IgD-negative memory B cell (primary cell): ENCODE results near the gene GABBR2. TPM values are rescaled to one million over a fixed set of nuclear protein-coding genes. Genes with fewer than 3 reads are reported as not detected.

ENCODE experiments used
- H3K27ac Mint-ChIP-seq, 3 donors: one replicate each; pipeline ENCODE4 v1.8.0; 2020 to 2022; ENCODE audit warnings: mild to moderate bottlenecking in 3 of 3, mixed read lengths in 3 of 3, moderate library complexity in 1 of 3
- H3K27me3 Mint-ChIP-seq: one replicate; pipeline ENCODE4 v1.8.0; 2021; ENCODE audit warnings: mixed read lengths
- H3K36me3 Mint-ChIP-seq: one replicate; pipeline ENCODE4 v1.8.0; 2020; ENCODE audit warnings: mild to moderate bottlenecking, mixed read lengths
- H3K4me1 Mint-ChIP-seq, 3 donors: one replicate each; pipeline ENCODE4 v1.8.0; 2020 to 2022; ENCODE audit warnings: mixed read lengths in 3 of 3, mild to moderate bottlenecking in 1 of 3
- H3K4me3 Mint-ChIP-seq, 4 donors: one replicate each; pipeline ENCODE4 v1.8.0; 2020 to 2022; ENCODE audit warnings: mild to moderate bottlenecking in 4 of 4, mixed read lengths in 4 of 4, moderate library complexity in 3 of 4
- H3K9me3 Mint-ChIP-seq, 3 donors: one replicate each; pipeline ENCODE4 v1.8.0; 2020 to 2021; ENCODE audit warnings: mixed read lengths in 3 of 3, mild to moderate bottlenecking in 1 of 3
- polyA plus RNA-seq: library from polyadenylated mRNA; unstranded; fragments of 300-500 nt; fragmentation: Illumina TruSeq; gene quantifications from one replicate; pipeline ENCODE4 v1.2.3, GENCODE V29; 2021

GABBR2 gene
- polyA plus RNA-seq, 1 donor from 2014 or later: not detected

GRCh38 chr9:98707166-98708102, 1.3 kb downstream of the GABBR2 start:
- Mint-ChIP-seq H3K27ac (no peak overlapping the region), H3K9me3 (no peaks in the 10 kb centered on the region), H3K36me3 (no peaks in the 10 kb centered on the region), H3K4me1 (peaks cover 7 to 9% (median 7%) of the 10 kb centered on the region in 3 donors), H3K4me3 (peak overlapping the region in 2 of 4 donors; percentile 4 to 77), H3K27me3 (peaks cover 53% of the 10 kb centered on the region)

DNA sequence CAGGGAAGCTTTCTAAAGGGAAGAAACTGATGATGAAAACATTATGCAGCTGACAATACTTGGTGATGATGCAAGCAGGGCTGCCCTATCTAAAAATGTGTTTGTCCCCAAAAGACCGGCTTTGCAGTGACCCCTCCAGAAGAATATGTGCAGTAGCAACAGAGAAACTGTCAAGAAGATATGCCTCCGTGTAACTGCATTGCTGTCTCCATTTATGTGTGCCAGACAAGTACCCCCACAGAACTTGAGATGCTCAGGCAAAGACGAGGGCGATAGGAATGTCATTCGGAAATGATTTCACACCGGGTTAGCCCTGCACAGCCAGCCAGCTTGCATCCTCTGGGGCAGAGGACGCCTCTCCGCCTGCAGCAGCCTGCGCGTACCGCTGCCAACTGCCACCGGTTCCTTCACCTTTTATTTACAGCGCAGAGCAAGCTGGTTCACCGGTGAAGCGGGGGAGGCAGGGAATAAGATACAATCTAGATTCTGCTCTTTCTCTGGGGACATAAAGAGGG, 2.0 kb downstream of the GABBR2 start:
- Mint-ChIP-seq H3K4me1 (peaks cover 7 to 9% (median 7%) of the 10 kb centered on the region in 3 donors), H3K4me3 (peak overlapping the region in 2 of 4 donors; percentile 4 to 77), H3K9me3 (no peaks in the 10 kb centered on the region), H3K36me3 (no peaks in the 10 kb centered on the region), H3K27ac (no peak overlapping the region), H3K27me3 (peaks cover 51% of the 10 kb centered on the region)

DNA sequence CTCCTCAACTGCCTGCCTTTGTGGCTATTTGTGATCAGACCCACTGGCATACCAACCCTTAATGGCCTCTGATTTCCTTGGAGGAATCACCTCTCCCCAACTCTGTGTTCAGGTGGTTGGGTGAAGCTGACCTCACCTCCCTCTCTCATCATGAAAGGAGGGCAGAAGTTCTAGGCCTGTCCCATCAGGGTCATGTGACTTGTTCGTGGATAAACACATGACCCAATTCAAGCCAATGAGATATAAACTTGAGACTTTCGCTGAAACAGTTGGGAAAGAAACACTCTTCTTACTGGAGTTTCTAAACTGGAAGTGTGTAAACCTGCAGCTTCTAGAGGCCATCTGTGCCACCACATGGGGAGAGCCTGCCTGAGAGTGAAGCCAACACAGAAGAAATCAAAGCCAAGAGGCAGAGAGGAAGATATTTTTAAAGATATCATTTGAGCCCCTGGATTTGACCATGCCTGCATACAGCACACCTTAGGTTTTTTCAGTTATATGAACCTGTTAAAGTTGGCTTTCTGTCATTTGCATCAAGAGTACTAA, 5.8 kb downstream of the GABBR2 start:
- peaks cover 39% of the 10 kb centered on the region for H3K27me3 Mint-ChIP-seq
- H3K27ac Mint-ChIP-seq: no peak overlapping the region
- H3K4me1 Mint-ChIP-seq: peaks cover 6 to 7% (median 7%) of the 10 kb centered on the region in 3 donors
- peaks cover 0 to 7% (median 3%) of the 10 kb centered on the region in 3 donors for H3K9me3 Mint-ChIP-seq
- no peaks in the 10 kb centered on the region for H3K36me3 Mint-ChIP-seq
- H3K4me3 Mint-ChIP-seq: no peak overlapping the region

DNA sequence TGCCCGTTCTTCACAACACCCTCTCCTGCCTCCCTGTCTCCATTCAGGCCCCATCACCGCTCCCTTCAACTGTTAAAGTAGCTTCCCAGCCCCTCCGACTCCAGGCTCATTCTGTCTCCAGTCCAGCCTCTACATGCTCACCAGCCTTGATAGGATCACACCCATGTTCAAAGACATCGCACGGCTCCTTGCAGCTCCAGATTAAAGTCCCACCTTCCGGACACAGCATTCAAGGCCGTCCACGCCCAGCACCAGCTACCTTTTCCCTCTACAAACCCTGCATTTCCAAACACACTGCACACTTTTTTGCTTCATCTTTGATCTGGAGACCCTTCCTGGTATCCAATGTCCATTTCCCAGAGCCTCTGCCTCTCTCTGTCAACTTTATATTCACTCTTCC, 6.4 kb downstream of the GABBR2 start:
- H3K4me3 Mint-ChIP-seq: no peak overlapping the region
- peaks cover 6 to 7% (median 7%) of the 10 kb centered on the region in 3 donors for H3K4me1 Mint-ChIP-seq
- H3K27ac Mint-ChIP-seq: no peak overlapping the region
- H3K36me3 Mint-ChIP-seq: no peaks in the 10 kb centered on the region
- peaks cover 41% of the 10 kb centered on the region for H3K27me3 Mint-ChIP-seq
- peaks cover 0 to 7% (median 3%) of the 10 kb centered on the region in 3 donors for H3K9me3 Mint-ChIP-seq

- Mint-ChIP-seq H3K27me3 (peaks cover 34% of the 10 kb centered on the region), H3K4me1 (peaks cover 3 to 4% (median 4%) of the 10 kb centered on the region in 3 donors), H3K4me3 (no peak overlapping the region), H3K36me3 (no peaks in the 10 kb centered on the region), H3K27ac (no peak overlapping the region), H3K9me3 (peaks cover 0 to 7% (median 3%) of the 10 kb centered on the region in 3 donors)
These were observed 7.2 kb downstream of the GABBR2 start for GRCh38 chr9:98701576-98701975.

- peaks cover 30% of the 10 kb centered on the region for H3K27me3 Mint-ChIP-seq
- peaks cover 0 to 7% (median 3%) of the 10 kb centered on the region in 3 donors for H3K9me3 Mint-ChIP-seq
- no peak overlapping the region for H3K27ac Mint-ChIP-seq
- H3K36me3 Mint-ChIP-seq: no peaks in the 10 kb centered on the region
- no peak overlapping the region for H3K4me3 Mint-ChIP-seq
- no peaks in the 10 kb centered on the region for H3K4me1 Mint-ChIP-seq
These were observed 7.9 kb downstream of the GABBR2 start for GRCh38 chr9:98700801-98701200.

DNA sequence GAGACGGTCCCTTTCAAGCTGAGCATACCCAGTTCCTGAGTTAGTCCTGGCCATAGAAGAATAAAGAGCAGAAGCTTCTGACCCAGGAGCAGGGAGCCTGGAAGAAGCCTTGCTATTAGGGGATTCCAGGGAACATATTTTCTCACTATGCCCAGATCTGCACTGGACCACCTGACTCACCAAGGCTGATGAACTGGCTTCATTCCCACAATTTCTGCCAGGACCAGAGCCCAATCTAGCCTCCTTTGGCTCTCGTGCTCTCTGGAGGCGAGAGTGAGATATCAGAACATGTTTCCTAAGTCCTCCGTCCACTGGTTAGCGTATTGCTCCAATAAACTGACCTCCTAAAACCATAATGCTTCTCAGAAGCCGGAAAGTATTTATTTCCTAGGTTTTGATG, 9.9 kb downstream of the GABBR2 start:
- Mint-ChIP-seq H3K27ac (no peak overlapping the region), H3K4me3 (no peak overlapping the region), H3K9me3 (peaks cover 0 to 7% (median 3%) of the 10 kb centered on the region in 3 donors), H3K36me3 (no peaks in the 10 kb centered on the region), H3K27me3 (peaks cover 16% of the 10 kb centered on the region), H3K4me1 (no peaks in the 10 kb centered on the region)

DNA sequence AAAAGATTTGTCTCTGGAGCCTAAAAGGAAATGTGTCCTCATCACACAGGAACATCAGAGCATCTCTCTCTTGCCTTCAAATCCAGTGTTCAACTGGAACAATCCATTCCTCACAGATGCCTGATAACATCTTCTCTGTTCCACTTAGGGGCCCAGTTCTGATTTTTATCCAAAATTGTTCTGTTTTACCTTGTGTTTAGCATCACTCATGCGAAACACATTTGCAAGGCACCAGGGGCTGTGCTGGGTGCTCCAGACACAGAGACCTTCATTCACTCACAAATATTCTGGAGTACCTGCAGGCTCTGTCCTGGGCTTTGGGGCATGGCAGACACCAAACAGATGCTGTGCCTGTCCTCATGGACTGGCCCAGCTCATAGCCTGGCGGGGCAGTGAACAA, 13.8 kb downstream of the GABBR2 start:
- peaks cover 11% of the 10 kb centered on the region for H3K27me3 Mint-ChIP-seq
- H3K9me3 Mint-ChIP-seq: no peaks in the 10 kb centered on the region
- H3K27ac Mint-ChIP-seq: no peak overlapping the region
- H3K4me1 Mint-ChIP-seq: no peaks in the 10 kb centered on the region
- H3K36me3 Mint-ChIP-seq: no peaks in the 10 kb centered on the region
- H3K4me3 Mint-ChIP-seq: no peak overlapping the region

GRCh38 chr9:98692392-98692791, 16.3 kb downstream of the GABBR2 start:
- Mint-ChIP-seq H3K27ac (no peak overlapping the region), H3K36me3 (no peaks in the 10 kb centered on the region), H3K9me3 (no peaks in the 10 kb centered on the region), H3K4me3 (no peak overlapping the region), H3K4me1 (no peaks in the 10 kb centered on the region), H3K27me3 (peaks cover 2% of the 10 kb centered on the region)

DNA sequence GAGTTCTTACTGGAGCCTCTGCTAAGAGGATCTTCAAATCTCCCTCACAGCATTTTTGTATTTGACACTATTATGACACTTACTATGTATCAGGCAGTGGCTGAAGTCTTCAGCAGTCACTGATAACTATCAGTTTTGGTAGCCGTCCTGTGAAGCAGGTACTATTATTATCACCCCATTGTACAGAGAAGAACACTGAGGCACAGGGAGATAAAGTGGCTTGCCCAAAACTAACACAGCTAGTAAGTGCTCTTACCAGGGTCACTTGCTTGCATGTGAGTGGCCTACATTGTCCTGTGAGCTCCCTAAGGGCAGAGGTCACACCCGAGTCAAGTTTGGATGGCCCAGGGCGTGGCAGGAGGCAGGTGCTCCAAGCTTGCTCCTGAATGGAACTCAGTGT, 16.8 kb downstream of the GABBR2 start:
- Mint-ChIP-seq H3K27ac (no peak overlapping the region), H3K27me3 (peaks cover 2% of the 10 kb centered on the region), H3K36me3 (no peaks in the 10 kb centered on the region), H3K4me1 (no peaks in the 10 kb centered on the region), H3K9me3 (no peaks in the 10 kb centered on the region), H3K4me3 (peak overlapping the region in 1 of 4 donors; percentile 44)

GRCh38 chr9:98690686-98691085, 18.0 kb downstream of the GABBR2 start:
- Mint-ChIP-seq H3K4me1 (no peaks in the 10 kb centered on the region), H3K36me3 (no peaks in the 10 kb centered on the region), H3K9me3 (no peaks in the 10 kb centered on the region), H3K4me3 (no peak overlapping the region), H3K27me3 (peaks cover 2% of the 10 kb centered on the region), H3K27ac (no peak overlapping the region)

DNA sequence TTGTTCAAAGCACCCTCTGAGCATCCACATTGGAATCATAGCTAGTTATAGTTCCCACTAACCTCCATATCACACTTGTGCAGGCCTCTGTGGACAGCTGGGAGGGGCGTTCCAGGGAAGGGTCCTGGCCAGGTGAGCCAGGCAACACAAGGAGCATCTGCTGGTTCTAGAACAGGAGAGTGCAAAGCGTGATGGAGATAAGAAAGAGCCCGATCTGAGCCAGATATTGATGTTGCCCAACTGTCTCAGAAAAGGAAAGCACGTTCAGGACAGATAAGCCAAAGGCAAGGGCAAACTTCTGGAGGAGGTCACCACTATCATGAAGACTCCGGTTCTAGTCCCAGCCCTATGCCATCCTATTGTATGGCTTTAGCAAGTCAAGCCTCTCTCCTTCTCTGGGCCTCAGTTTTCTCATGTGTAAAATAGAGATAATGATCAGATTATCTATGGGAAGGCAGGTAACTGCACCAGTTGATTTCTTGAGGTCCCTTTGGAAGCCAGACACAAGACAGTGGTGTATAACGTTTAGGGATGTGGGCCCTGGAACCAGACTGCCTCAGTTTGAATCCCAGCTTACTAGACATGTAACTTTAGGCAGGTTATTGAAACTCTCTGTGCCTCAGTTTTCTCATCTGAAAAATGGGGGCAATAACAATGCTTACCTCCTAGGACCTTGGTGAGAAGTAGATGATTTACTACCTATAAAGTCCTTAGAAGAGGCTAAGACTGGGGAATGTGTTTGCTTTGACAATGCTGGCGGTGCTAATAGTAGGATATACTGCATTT, 19.8 kb downstream of the GABBR2 start:
- no peak overlapping the region for H3K4me3 Mint-ChIP-seq
- H3K4me1 Mint-ChIP-seq: no peaks in the 10 kb centered on the region
- no peaks in the 10 kb centered on the region for H3K9me3 Mint-ChIP-seq
- H3K36me3 Mint-ChIP-seq: no peaks in the 10 kb centered on the region
- H3K27me3 Mint-ChIP-seq: peaks cover 2% of the 10 kb centered on the region
- H3K27ac Mint-ChIP-seq: no peak overlapping the region

DNA sequence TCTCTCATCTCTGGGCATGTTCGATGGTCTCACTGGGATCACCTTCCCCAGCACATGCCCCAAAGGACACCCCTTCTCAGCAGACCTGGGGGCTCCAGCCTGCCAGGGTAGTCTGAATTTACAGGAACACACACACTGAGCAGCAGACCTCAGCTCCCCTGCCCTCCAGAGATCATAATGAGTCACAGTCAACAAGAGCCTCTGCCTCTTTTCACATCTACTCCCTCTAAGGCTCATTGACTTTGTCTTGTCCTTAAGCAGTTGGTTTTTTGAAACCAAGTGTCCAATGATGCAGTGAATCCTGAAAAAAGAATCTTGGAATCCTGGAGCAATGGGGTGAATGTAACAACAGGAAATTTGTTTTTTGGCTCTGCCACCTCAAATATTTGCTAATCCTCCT, 20.8 kb downstream of the GABBR2 start:
- peaks cover 2% of the 10 kb centered on the region for H3K27me3 Mint-ChIP-seq
- H3K4me3 Mint-ChIP-seq: no peak overlapping the region
- H3K4me1 Mint-ChIP-seq: no peaks in the 10 kb centered on the region
- no peaks in the 10 kb centered on the region for H3K36me3 Mint-ChIP-seq
- H3K27ac Mint-ChIP-seq: no peak overlapping the region
- no peaks in the 10 kb centered on the region for H3K9me3 Mint-ChIP-seq

- no peaks in the 10 kb centered on the region for H3K9me3 Mint-ChIP-seq
- no peaks in the 10 kb centered on the region for H3K4me1 Mint-ChIP-seq
- H3K36me3 Mint-ChIP-seq: no peaks in the 10 kb centered on the region
- H3K27me3 Mint-ChIP-seq: peaks cover 2% of the 10 kb centered on the region
- no peak overlapping the region for H3K4me3 Mint-ChIP-seq
- H3K27ac Mint-ChIP-seq: no peak overlapping the region
These were observed 21.5 kb downstream of the GABBR2 start for GRCh38 chr9:98686961-98687855.
